GM10847 (cell line): ENCODE results near the gene ANGPTL4.

ENCODE experiments used
- POLR2A ChIP-seq: IDR thresholded peaks from 2 replicates; pipeline ENCODE4 v1.6.1; 2011; ENCODE audit not compliant: insufficient read length; ENCODE audit errors: extremely low read depth

ANGPTL4 gene

DNA sequence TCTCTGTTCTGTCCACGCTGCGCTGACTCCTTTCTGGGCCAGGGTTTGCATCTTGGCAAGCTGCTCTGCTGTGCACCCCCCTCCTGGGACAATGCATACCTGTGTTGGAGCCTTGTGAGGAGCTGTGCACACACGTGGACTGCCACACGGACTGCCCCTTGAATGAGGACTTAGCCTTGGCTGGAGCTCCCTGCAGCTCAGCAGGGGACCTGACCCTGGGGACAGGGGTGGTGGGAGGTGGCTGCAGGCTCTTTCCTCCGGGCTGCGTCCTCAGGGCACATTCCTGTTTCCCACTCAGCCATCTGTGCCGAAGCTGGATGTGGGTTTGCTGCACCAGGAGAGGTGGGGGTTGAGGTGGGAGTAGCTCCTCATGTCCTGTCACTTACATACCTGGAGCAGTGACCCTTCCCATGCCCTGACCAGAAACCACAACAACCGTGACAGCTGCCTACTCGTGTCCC is 34.4 kb downstream of the ANGPTL4 start:
- no peak for TF ChIP-seq POLR2A

DNA sequence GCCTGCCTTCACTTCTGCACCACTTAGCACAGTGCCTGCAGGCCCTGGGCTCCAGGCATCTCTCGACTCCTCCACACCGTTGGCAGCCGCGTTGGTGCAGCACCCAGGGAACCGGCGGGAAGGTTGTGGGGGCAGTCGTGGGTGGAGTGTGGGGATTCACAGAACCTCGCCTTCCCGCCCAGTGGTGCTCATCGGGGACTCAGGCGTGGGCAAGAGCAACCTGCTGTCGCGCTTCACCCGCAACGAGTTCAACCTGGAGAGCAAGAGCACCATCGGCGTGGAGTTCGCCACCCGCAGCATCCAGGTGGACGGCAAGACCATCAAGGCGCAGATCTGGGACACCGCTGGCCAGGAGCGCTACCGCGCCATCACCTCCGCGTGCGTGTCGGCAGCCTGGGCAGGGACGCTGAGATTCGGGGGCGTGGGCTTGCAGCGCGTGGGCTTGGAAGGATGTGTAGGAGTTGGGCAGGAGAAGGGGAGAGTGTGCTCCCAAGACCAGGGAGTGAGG is 35.8 kb downstream of the ANGPTL4 start:
- no peak for TF ChIP-seq POLR2A

DNA sequence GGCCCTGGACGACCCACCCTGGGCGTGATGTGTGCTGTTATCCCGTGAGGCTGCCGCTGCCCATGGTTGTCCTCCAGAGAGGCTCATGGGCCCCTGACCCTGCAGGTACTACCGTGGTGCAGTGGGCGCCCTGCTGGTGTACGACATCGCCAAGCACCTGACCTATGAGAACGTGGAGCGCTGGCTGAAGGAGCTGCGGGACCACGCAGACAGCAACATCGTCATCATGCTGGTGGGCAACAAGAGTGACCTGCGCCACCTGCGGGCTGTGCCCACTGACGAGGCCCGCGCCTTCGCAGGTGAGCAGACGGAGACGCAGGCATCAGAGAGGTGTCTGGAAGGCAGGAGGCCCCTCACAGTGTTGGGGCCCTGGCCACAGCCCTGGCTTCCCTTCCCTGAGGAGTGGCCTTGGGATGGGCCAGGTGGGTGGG is 38.0 kb downstream of the ANGPTL4 start:
- no peak for TF ChIP-seq POLR2A

DNA sequence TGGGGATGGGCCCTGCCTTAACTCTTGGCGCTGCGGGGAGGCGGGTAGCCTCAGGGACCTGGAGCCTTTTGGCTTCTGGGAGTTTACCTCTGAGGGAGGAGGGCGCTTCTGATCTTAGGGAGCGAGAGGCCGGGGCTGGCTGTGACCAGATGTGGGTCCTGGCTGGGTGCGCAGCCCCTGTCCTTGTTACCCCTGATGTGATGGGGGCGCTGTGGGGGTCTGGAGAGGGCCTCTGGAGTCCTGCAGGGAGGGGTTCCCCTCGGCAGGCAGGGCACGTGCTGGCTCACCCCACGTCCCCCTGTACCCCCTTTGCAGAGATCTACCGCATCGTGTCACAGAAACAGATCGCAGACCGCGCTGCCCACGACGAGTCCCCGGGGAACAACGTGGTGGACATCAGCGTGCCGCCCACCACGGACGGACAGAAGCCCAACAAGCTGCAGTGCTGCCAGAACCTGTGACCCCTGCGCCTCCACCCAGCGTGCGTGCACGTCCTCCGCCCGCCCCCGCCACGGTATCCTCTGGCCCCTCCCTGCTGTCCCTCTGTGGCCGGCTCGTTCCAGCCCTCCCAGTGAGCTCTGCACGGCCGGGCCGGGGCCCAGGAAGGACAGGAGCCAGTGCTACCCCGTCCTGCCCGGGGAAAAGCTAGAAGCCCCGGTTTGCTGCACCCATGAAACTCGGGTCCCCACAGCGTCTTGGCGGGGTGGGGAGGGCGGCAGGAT is 39.3 kb downstream of the ANGPTL4 start:
- TF ChIP-seq POLR2A = no peak

DNA sequence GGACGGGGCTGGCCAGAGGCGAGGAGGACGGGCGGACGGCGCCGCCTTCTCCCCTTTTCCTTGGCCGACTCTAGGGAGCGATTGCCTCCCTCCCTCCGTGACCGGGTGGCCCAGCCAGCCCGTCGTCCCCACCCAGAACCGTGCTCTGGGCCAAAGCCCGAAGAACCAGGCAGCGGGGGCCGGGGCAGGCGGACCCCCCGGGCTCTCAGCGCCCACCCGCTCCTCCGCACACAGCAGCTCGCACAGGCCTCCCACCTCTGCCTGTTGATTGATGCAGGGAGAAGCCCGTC is 39.8 kb downstream of the ANGPTL4 start:
- TF ChIP-seq POLR2A = no peak

DNA sequence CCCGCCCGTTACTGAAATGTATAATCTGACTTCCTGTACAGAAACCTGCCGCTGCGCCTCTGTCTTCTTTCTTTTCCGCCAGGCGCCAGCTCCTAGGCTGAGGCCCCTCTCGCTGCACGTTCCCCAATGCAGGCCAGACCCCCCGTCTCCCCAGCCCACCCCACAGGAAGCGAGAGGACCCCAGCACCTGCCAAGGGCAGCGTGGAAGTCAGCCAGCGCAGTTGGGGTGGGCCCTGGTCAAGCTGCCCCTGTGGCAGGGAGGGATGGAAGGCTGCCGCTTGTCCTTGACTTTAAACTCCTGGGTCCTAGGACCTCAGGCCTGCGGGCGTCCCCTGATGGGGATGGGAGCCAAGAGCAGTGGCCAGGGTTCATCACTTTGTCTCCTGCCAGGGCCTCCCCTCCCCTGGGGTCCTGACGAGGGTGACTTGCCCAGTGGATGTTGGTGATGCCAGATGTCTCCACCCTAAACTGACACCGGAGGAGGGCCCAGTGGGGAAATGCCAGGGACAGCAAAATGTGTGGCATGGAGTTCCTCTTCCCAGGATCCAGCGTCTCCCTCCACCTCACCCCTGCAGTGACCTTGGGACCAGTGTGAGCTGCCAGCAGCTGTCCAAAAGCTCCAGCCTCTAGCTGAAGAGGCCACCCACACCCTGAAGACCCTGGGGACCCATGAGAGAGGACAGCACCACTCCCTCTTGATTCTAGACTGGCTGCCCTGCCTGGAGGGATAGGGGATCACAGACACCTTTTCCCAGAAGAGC is 40.6 kb downstream of the ANGPTL4 start:
- no peak for TF ChIP-seq POLR2A

DNA sequence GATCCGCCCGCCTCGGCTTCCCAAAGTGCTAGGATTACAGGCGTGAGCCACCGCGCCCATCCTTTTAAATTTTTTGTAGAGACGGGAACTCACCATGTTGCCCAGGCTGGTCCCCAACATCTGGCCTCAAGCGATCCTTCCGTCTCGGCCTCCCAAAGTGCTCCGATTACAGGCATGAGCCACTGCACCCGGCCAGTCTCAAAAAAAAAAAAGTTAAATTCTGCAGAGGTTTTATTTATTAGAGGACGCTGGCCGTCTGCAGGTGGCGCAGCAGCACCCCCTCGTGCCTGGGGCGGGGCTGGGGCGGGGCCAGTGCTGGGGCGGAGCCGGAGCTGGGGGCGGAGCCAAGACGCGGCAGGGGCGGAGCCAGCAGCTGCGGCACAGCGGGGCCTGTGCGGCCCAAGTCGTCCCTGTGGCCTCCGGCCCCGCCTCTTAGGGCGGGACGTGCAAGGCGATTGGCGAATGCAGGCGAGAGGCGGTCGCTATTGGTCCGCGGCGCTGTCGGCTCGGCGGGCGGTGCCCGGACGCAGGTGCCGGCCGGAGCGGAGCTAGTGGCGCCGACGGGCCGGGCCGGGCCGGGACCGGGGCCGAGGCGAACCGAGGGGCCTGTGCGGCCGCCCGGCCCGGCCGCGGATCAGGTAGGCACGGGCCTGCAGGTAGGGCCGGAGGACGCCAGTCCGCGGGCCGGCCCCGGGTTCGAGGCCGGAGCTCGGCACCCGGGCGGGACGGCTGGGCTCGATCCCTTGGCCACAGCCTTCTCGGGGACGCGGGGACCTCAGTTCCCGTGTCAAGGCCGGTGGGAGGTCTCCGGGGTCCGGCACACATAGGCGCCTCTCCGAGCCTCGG is 49.1 kb downstream of the ANGPTL4 start, which contains the start of gene MARCHF2:
Gene MARCHF2 (plus strand): TSS at position 523 of the 846 bp plus-strand sequence. CDS start 8,536 bp downstream, outside the sequence.
- TF ChIP-seq POLR2A = no peak

DNA sequence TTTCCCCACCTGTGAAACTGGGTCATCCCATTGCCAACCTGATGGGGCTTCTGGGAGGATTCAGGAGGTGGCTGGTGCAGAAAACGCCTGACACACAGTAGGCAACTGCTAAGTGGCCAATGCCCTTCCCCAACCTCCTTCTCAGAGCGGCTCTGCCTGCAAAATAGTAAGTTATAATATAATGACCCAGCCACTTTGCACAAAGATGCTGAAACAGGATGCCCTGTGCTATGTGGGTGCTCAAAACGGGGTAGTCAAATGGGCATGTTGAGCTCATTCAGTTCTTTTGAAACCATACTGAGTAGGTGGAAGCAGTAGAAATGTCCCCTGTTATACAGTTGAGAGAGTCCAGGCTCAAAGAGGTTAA is 49.7 kb downstream of the ANGPTL4 start:
- TF ChIP-seq POLR2A = no peak

DNA sequence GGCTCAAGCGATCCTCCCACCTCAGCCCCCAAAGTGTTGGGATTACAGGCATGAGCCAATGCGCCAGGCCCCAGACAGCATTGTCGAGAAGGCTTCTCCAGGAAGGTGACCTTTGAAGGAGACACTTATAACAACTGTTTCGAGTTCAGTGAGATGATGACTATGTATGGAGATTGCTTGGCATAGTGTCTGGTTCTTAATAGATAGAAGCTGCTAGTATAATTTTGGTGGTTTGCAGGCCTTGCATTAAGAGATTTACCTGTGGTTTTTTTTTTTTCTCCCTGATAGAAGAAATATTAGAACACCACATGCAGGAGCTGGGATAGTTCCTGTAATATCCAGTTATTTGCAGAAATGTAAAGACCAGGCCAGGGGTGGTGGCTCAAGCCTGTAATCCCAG is 52.8 kb downstream of the ANGPTL4 start:
- TF ChIP-seq POLR2A = no peak

DNA sequence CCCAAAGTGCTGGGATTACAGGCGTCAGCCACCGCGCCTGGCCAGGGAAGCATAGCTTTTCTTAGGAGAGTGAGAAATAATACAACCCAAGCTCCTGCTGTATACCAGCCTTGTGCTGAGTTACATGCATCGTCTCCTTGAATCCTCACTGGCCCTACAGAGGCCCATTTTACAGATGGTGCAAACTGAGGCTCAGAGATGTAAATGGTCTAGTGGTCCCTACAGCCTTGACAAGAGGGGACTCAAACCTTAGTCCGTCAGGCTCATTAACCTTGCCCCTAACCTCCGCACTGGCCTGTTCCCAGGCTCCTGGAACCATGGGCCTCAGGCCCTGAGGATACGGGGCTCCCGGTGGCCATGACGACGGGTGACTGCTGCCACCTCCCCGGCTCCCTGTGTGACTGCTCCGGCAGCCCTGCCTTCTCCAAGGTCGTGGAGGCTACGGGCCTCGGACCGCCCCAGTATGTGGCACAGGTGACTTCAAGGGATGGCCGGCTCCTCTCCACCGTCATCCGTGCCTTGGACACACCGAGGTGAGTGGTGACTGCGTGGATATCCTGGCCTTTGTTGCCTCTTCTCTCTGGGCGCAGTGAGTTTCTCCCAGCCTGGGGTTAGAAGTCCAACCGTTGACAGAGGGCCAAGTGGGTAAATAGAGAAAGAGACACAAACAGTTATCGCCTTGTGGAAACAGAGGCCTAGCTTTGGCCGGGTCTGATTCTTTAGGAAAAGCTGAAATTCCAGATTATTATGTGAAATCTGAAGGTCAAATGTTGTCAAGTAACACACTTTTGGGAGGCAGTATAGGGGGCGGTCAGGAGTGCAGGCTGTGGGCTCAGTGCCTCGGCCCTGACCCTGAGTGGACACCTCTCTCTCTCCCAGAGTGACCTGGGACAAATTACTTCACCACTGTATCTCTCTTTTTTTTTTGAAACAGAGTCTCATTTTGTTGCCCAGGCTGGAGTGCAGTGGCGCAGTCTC is 57.8 kb downstream of the ANGPTL4 start:
- TF ChIP-seq POLR2A = no peak

DNA sequence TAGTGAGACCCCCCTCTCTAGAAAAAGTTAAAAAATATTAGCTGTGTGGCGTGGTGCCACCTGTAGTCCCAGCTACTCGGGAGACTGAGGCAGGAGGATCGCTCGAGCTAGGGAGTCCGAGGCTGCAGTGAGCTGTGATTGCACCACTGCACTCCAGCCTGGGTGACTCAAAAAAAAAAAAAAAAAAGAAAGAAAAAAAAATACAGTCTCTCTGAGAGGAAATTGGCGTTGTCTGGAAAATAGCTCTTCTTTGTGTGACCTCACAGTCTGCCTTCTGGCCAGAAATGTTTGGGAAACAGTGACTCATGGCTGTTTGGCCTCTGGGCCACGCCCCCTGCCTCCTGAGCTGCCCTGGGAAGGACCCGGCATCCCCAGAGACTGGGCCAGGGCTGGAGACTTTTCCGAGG is 59.9 kb downstream of the ANGPTL4 start:
- TF ChIP-seq POLR2A = no peak
